GM18517 (cell line): ENCODE data around the gene LRRC1.

Source experiments
- ATAC-seq: cut with Tn5 transposase; IDR thresholded peaks from one replicate; pipeline ENCODE4 v1.9.1; 2021; ENCODE audit warnings: mild to moderate bottlenecking, moderate library complexity; ENCODE audit not compliant: unreplicated experiment

The LRRC1 gene

DNA sequence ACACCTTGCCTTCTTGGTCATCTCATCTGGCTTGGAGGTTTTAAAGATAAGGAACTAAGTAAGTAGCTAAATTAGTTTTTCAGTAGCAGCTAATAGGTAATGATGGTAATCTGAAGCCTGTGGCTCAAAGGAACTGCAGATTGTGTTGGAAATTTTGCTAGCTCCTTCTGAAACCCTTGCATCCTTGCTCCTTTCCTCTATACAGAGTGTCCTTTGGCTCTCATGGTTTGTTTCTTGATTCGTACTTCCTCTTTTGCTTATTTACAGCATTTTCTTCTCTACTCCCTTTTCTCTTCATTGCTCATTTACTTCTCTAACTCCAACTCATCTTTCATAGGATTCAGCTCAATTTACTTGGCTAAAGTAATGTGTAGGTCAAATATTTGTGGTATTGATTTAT is 19.0 kb downstream of the LRRC1 start:
- no peak for ATAC-seq

DNA sequence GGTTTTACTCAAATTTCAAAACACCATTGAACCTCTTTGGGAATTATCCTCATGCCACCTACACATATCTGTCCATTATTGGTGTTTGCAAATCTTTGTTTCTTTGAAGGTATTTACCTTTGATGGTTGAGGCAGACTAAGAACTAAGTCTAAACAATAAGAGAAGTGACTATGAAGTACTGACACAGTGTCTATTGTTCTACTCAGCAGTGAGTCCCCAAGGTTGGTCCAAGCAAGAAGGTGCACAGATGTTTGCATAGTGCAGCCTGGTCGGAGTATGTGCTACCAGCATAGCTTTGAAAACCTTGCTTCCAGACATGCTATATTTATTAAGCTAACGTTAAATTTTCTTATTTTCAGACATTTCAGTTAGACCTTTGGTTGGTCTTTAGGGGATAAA is 19.5 kb downstream of the LRRC1 start:
- no peak for ATAC-seq

DNA sequence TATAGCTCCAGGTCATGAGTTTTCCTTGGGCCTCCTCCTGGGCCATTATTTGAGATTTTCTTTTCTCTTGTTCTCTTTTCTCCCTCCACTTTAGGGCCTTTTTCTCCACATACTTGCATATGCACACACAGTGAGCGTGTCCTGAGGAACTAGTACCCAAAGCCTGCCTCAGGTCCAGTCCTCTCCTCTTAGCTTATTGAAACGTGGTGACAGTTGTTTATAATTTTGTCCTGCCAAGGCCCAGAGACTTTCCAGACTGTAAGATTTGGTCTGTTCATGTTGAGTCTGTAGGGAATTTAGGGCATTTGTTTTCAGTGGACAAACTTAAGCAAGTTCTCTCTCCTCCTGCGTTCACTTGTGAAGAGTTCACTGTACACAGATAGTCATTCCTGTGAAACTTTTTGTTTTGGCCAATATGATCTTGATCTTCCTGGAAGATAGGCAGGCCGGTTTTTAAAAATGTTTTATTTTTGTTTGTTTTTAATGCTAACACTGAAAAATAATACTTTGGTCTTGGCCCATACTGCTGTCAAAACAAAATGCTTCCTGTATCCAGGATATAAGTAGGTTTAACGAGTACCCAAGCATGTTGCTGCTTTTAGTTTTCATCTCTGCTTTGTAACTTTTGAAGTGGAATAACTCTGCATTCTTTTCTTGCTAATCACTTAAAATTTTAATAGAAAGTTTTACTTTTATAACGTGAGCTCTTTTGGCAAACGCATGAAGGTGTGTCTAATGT is 20.7 kb downstream of the LRRC1 start:
- no peak for ATAC-seq

- ATAC-seq, result no peak
Measured at GRCh38 chr6:53818858-53819609, 24.2 kb downstream of the LRRC1 start.

DNA sequence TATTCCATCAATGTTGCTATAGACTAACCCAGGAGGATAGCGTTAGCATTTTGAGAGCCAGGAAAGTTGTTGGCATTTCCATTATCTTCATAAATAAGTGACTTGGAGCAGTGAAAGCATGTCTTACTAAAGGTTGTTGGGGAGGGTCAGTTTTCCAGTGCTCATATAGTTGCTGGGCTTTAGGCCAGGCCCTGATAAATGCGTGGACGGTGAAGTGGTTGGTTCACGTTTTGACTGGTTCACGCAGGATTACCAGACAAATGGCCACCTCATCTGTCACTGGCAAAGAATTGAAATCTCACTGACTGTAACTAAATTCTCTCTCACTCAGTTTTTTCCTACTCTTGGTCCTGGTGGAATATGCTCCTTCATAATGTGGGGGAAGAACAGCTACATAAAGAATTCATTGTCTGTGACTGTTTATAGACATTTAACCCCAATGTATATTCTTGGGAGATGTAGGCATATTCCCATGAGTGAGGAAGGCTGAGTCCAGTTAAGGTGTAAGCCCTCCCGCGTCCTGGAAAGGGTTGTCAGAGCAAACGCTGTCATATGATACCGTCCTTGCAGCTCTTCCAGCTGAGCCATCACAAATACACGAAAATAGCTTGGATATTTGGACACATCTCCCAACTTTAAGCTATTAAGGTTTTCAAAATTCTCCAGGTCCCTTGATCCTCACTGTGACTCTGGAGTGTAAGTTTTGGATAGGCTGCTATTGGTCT is 27.8 kb downstream of the LRRC1 start:
- ATAC-seq, result no peak

DNA sequence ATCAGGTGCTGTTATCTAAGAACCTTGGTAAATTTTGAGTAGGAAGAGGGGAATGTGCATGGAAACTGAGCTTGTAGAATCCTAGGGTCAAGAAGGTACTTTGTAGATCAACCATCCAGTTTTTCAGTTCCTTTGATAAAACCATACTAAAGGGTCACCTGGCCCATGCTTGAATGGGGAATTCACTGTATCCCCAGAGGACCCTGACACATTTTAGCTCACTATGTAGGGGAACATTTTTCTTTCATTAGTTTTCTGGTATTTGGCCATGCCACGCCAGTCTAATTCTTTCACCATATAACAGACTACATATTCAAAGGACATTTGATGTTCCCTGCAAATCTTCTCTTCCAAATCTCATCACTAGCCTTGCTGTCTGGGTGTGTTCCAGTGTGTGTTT is 29.9 kb downstream of the LRRC1 start:
- ATAC-seq, result no peak

- peak; percentile 58 for ATAC-seq
Measured at GRCh38 chr6:53825532-53826321, 30.9 kb downstream of the LRRC1 start.

DNA sequence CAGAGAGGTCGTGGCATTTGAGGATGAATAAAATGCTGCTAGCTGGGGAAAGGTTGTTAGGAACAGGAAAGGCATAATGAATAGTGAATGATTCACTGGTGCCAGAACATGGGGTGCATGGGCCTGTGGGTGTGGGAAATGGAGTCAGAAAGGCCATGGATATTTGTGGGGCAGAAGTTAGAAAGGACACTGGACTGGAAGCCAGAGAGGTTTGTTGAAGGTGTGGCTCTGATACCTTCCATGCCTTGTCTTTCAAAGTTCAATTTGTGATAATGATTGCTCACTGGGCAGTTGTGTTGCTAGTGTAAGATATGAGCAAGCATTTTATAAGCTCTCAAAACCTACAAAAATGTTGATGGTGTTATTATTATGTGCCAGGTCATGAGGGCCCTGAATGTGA is 32.7 kb downstream of the LRRC1 start:
- no peak for ATAC-seq

- no peak for ATAC-seq
Measured at GRCh38 chr6:53828215-53828614, 33.4 kb downstream of the LRRC1 start.

DNA sequence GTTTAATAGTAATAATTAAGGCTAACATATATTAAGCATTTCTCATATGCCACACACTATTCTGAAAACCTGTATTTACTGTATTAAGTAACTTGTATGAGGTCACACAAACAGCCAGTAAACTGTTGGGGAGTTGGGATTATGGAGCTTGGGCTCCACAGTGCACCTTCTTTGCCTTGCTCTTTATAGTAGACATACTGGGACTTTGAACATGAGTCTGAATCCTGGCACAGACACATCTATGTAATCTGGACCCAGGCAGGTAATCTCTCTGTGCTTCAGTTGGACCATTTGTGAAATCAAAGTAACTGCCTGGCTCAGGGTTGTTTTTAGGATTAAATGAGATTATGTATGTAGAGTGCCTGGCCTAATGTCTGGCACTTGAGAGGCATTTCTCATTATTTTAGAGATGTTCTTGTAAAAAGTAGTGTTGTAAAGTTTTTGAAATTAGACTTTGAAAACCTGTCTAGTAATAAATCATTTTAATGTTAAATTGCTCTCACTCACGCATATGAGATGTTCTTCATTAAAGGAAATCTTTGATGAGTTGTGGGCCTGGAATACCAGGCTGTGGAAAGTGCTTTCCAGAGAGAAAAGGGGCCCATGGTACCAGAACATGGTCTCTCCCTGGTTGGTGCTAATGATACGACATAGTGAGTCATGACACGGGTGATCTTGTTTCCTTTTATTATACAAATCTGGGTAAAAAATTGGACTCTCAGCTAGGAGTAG is 34.3 kb downstream of the LRRC1 start:
- no peak for ATAC-seq

GRCh38 chr6:53829698-53830221 is 35.0 kb downstream of the LRRC1 start:
- ATAC-seq, result no peak

DNA sequence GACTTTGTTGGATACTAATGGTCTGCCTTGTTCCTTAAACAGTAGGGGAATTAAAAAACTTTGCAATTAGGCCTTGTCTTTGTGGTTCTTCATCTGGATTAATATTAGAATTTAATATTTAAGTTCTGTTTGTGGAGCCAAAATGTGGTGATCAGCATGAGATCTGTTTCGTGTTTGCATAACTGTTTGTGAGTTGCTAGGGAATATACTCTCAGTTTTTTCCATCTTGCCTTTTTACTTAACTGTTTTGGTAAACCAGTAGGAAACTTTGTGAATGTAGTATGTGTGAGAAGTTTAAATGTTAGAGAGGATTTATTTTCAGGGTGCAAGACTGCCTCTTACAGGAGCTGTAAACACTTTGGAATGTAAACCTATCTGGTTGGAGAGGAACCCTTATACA is 35.6 kb downstream of the LRRC1 start:
- ATAC-seq, result no peak

- no peak for ATAC-seq
Measured at GRCh38 chr6:53831081-53831869, 36.5 kb downstream of the LRRC1 start.

GRCh38 chr6:53831936-53832660 is 37.3 kb downstream of the LRRC1 start:
- ATAC-seq, result no peak

- no peak for ATAC-seq
Measured at GRCh38 chr6:53833155-53833554, 38.4 kb downstream of the LRRC1 start.

- no peak for ATAC-seq
Measured at GRCh38 chr6:53834132-53834531, 39.3 kb downstream of the LRRC1 start.

DNA sequence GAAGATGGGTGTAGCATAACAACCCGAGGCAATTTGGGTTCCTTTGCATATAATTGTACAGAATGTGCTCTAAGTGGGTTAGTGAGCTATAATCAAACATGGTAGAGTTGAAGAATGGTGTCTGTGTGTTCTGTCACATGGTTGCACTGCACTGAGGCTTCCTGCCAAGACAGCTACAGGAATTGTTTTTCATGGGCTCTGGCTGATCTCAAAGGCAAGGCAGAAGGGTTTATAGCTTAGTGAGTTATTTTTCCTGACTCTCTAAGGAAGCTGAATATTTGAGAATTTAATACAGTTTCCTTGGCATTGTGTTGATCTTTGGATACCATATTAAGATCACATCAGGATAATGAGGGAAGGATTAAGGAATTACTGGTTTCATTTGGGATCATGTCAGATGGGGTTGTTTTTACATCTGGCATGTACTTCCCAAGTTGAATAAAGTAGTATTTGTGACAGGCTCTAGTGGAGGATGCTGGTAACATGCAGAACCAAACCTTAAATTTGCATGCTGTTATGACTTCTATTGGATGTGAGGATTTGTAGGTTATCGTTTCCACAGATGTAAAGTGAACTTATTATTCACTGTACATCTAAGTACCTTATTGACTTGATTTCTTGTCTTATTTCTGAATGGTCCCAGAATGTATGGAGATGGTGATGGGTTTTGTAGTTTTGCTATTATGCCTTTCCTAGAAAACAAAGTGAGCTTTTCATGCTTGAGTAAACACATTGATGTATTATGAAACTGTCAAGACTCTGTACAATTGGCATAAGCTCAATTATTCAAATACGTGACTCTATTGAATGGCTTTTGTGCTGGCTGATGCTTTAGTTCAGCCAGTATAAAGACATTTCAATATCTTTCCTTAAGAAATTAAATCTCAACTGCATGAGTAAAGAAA is 43.3 kb downstream of the LRRC1 start:
- no peak for ATAC-seq

DNA sequence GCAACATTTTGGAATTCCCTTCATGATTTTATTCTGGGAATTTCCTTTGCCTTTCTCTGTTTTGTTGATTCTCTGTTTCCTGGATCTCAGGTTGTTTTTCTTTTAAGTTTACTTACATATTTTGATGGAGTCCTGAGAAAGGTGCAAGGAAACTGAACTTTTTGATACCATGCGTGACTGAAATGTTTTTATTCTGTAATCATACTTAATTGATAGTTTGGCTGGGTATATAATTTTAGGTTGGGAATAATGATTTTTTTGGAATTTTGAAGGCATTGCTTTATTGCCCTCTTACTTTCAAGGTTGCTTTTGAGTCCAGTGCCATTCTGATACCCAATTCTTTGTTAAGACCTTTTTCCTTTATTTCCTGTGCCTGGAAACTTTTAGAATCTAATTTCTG is 45.2 kb downstream of the LRRC1 start:
- ATAC-seq, result no peak
